ENCODE results near the gene CEMP1. TPM values are rescaled to one million over a fixed set of nuclear protein-coding genes. Genes with fewer than 3 reads are reported as not detected.

CEMP1 gene
- total and polyA plus RNA-seq, 10 of the 15 experiments (the other 5 are each of a cell fraction or from before 2014, with no cell fraction given) = 0.05 to 8.2 (median 1.5) TPM; not detected in 5

DNA sequence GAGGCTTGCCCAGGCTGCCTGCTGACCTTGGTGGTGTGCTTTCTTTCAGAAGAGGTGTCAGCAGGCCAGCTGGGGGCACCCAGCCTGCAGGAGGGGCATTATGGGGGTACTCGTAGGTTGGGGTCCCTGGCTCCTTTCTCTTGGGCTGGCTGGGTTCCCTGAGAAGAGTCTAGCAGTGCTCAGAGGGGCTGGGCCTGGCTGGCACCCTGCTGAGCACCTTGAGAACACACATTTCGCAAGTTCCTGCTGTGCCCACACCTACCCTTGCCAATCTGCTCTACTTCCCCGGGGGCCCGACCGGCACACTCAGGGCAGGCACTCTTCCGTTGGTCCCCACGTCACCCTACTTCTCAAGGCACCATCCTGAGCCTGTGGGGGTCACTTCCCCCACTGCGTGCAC is 5.1 kb downstream of the CEMP1 start (continued):
- TF ChIP-seq, protein P1, sequence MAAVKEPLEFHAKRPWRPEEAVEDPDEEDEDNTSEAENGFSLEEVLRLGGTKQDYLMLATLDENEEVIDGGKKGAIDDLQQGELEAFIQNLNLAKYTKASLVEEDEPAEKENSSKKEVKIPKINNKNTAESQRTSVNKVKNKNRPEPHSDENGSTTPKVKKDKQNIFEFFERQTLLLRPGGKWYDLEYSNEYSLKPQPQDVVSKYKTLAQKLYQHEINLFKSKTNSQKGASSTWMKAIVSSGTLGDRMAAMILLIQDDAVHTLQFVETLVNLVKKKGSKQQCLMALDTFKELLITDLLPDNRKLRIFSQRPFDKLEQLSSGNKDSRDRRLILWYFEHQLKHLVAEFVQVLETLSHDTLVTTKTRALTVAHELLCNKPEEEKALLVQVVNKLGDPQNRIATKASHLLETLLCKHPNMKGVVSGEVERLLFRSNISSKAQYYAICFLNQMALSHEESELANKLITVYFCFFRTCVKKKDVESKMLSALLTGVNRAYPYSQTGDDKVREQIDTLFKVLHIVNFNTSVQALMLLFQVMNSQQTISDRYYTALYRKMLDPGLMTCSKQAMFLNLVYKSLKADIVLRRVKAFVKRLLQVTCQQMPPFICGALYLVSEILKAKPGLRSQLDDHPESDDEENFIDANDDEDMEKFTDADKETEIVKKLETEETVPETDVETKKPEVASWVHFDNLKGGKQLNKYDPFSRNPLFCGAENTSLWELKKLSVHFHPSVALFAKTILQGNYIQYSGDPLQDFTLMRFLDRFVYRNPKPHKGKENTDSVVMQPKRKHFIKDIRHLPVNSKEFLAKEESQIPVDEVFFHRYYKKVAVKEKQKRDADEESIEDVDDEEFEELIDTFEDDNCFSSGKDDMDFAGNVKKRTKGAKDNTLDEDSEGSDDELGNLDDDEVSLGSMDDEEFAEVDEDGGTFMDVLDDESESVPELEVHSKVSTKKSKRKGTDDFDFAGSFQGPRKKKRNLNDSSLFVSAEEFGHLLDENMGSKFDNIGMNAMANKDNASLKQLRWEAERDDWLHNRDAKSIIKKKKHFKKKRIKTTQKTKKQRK (IDR thresholded peaks at IDR 0.05; ENCODE audit: low read depth, low read length) = no peak

- H3K9me3 ChIP-seq (replicated peaks; ENCODE audit: control insufficient read depth, insufficient read depth, low read length) = no peaks in the 10 kb centered on the region
- no peak for FAIRE-seq
- H3K27ac ChIP-seq (ENCODE audit: control insufficient read depth, insufficient read depth) = no peak overlapping the region
- peaks cover 9% of the 10 kb centered on the region for H3K79me2 ChIP-seq (ENCODE audit: control insufficient read depth, insufficient read depth, low read length)
- BruUV-seq (replicated peaks) = no TSS peak
- in situ Hi-C loops (cut with MboI) = no loop called here
- no peak overlapping the region for H2AFZ ChIP-seq (ENCODE audit: control insufficient read depth, low read depth, low read length)
- no peak for TF ChIP-seq TCF7 (IDR thresholded peaks at IDR 0.05; ENCODE audit: borderline replicate concordance)
- no peak for TF ChIP-seq FOXM1 (IDR thresholded peaks at IDR 0.05; ENCODE audit: low read depth, low read length)
- no peak for TF ChIP-seq CEBPB (IDR thresholded peaks at IDR 0.05; ENCODE audit: borderline replicate concordance in 1 of 2, low read depth in 2 of 2, low read length in 2 of 2)
- no peak for TF ChIP-seq MXI1 (IDR thresholded peaks at IDR 0.05; ENCODE audit: low read depth, low read length)
- no peak for TF ChIP-seq RCOR1 (conservative IDR thresholded peaks at IDR 0.05; ENCODE audit: low read depth, low read length)
- no peak for TF ChIP-seq CBFB (IDR thresholded peaks at IDR 0.05; ENCODE audit: low read depth)
- no peak for TF ChIP-seq RB1 (IDR thresholded peaks at IDR 0.05; ENCODE audit: borderline replicate concordance)
- H3K4me3 ChIP-seq = no peak overlapping the region
- 79% methylated on average over 9 of the region's 9 CpGs for WGBS (ENCODE audit: insufficient coverage, insufficient replicate concordance, low lambda C conversion rate, missing lambda C conversion rate)
- CTCF ChIA-PET = no interaction called here
- no peak for ATAC-seq
- H3K4me1 ChIP-seq (ENCODE audit: control insufficient read depth, insufficient read depth, low read length) = peaks cover 7% of the 10 kb centered on the region
- DNase-seq (ENCODE audit: low read depth, low spot score) = no peak
- H3K4me2 ChIP-seq (ENCODE audit: control insufficient read depth, insufficient read depth) = no peak overlapping the region
- peaks cover 3% of the 10 kb centered on the region; the same call in 1 of the 2 replicates for H4K20me1 ChIP-seq (ENCODE audit: control insufficient read depth, insufficient read depth)
- intact Hi-C loops (cut with micrococcal nuclease; ENCODE audit: unreplicated experiment) = no loop called here
- SMC1A ChIA-PET (ENCODE audit: uncharacterized antibody, unreplicated experiment) = no interaction called here
- H3K27me3 ChIP-seq (replicated peaks in 1 of 2; ENCODE audit: control insufficient read depth in 2 of 2, insufficient read depth in 2 of 2, low read length in 1 of 2) = no peaks in the 10 kb centered on the region
- peaks cover 9 to 24% of the 10 kb centered on the region in 2 experiments; a peak in 3 of 4 replicates for H3K36me3 ChIP-seq (ENCODE audit: control insufficient read depth in 2 of 2, insufficient read depth in 2 of 2, low read length in 1 of 2)
- POLR2A ChIA-PET = no interaction called here
- H3K9ac ChIP-seq (ENCODE audit: control insufficient read depth, insufficient read depth, low read length) = no peak overlapping the region
- RAD21 ChIA-PET (ENCODE audit: unreplicated experiment) = no interaction called here
Observed at GRCh38 chr16:2524339-2524938, 6.8 kb downstream of the CEMP1 start.
